GM23338 (cell line): ENCODE results near the gene STON2. TPM values are rescaled to one million over a fixed set of nuclear protein-coding genes. Genes with fewer than 3 reads are reported as not detected.

Experiments used
- ATAC-seq: fragments of 200-7000 bp; cut with Tn5 transposase; 3 replicates; pipeline ENCODE4 v1.9.1; 2020
- DNase-seq: peaks from one replicate; pipeline ENCODE4 v3.0.0-alpha.2; 2015; ENCODE audit warnings: low spot score
- H2AFZ ChIP-seq: fragments of 200-600 bp; sonication (generic); 2 replicates; pipeline ENCODE4 v1.8.0; 2016; ENCODE audit warnings: antibody characterized with exemption, mild to moderate bottlenecking, moderate library complexity
- H3F3A ChIP-seq: fragments of 200-600 bp; sonication (generic); replicated peaks from 2 replicates; pipeline ENCODE4 v1.8.0; 2017; ENCODE audit warnings: antibody characterized with exemption, mixed run types, low read depth
- H3K27ac ChIP-seq: fragments of 200-600 bp; sonication (generic); 2 replicates; pipeline ENCODE4 v1.6.1; 2016; ENCODE audit warnings: low read depth
- H3K27me3 ChIP-seq: fragments of 200-600 bp; sonication (generic); 2 replicates; pipeline ENCODE4 v1.8.0; 2016; ENCODE audit warnings: mild to moderate bottlenecking, mixed run types, moderate library complexity; ENCODE audit not compliant: insufficient read depth
- H3K36me3 ChIP-seq: fragments of 200-600 bp; sonication (generic); 2 replicates; pipeline ENCODE4 v1.8.0; 2016; ENCODE audit warnings: mild to moderate bottlenecking; ENCODE audit not compliant: insufficient read depth
- H3K4me1 ChIP-seq: fragments of 200-600 bp; sonication (generic); 2 replicates; pipeline ENCODE4 v1.8.0; 2016; ENCODE audit warnings: mild to moderate bottlenecking, moderate library complexity; ENCODE audit not compliant: insufficient read depth
- H3K4me2 ChIP-seq: fragments of 200-600 bp; sonication (generic); 2 replicates; pipeline ENCODE4 v1.7.1; 2017; ENCODE audit warnings: mixed run types
- H3K4me3 ChIP-seq: fragments of 200-600 bp; sonication (generic); 2 replicates; pipeline ENCODE4 v1.6.1; 2016; ENCODE audit warnings: mixed run types
- H3K79me2 ChIP-seq: fragments of 200-600 bp; sonication (generic); replicated peaks from 2 replicates; pipeline ENCODE4 v1.8.0; 2017; ENCODE audit warnings: mild to moderate bottlenecking; ENCODE audit not compliant: insufficient read depth
- H3K9me2 ChIP-seq: fragments of 200-600 bp; sonication (generic); 2 replicates; pipeline ENCODE4 v1.8.0; 2017; ENCODE audit not compliant: insufficient read depth
- H4K20me1 ChIP-seq: fragments of 200-600 bp; sonication (generic); replicated peaks from 2 replicates; pipeline ENCODE4 v1.8.0; 2017; ENCODE audit warnings: mild to moderate bottlenecking; ENCODE audit not compliant: insufficient read depth
- H3K27ac Mint-ChIP-seq: 2 replicates; pipeline ENCODE4 v1.8.0; 2020; ENCODE audit warnings: inconsistent platforms, mild to moderate bottlenecking, moderate library complexity, mixed read lengths
- H3K27me3 Mint-ChIP-seq: 3 replicates; pipeline ENCODE4 v1.8.0; 2022; ENCODE audit warnings: low read depth, mild to moderate bottlenecking, moderate library complexity, mixed read lengths, inconsistent platforms; ENCODE audit not compliant: insufficient read depth, poor library complexity
- H3K36me3 Mint-ChIP-seq: 3 replicates; pipeline ENCODE4 v1.8.0; 2021; ENCODE audit warnings: low read depth, mild to moderate bottlenecking, inconsistent platforms, moderate library complexity, mixed read lengths
- H3K4me1 Mint-ChIP-seq: 3 replicates; pipeline ENCODE4 v1.8.0; 2020; ENCODE audit warnings: mild to moderate bottlenecking, inconsistent platforms, mixed read lengths
- H3K4me3 Mint-ChIP-seq: 3 replicates; pipeline ENCODE4 v1.8.0; 2021; ENCODE audit warnings: moderate library complexity, mild to moderate bottlenecking, inconsistent platforms, mixed read lengths
- H3K9me3 Mint-ChIP-seq: 3 replicates; pipeline ENCODE4 v1.8.0; 2020; ENCODE audit warnings: moderate library complexity, mild to moderate bottlenecking, inconsistent platforms, mixed read lengths
- CREB1 ChIP-seq: fragments of 250-450 bp; sonication (Bioruptor Pico); IDR thresholded peaks from 2 replicates; pipeline ENCODE4 v1.5.0; 2020; ENCODE audit warnings: low read depth, mild to moderate bottlenecking, moderate library complexity
- CTCF ChIP-seq, 2 experiments: fragments of 200-600 bp in 1 of 2; sonication (generic) in 1 of 2; conservative IDR thresholded peaks; 2 replicates each; pipeline versions ENCODE4 v1.5.1 to v1.6.1; 2016 to 2017; ENCODE audit warnings: antibody characterized with exemption in 2 of 2, low read depth in 2 of 2, mild to moderate bottlenecking in 2 of 2, moderate library complexity in 1 of 2
- ETS1 ChIP-seq: IDR thresholded peaks from 2 replicates; pipeline ENCODE4 v1.6.1; 2016; ENCODE audit warnings: antibody characterized with exemption
- EZH2 ChIP-seq: fragments of 200-600 bp; sonication (generic); IDR thresholded peaks from one replicate; pipeline ENCODE4 v1.8.0; 2017; ENCODE audit warnings: antibody characterized with exemption, mild to moderate bottlenecking, low read depth; ENCODE audit not compliant: unreplicated experiment
- EZH2phosphoT487 ChIP-seq: fragments of 200-600 bp; sonication (generic); IDR thresholded peaks from one replicate; pipeline ENCODE4 v1.8.1; 2018; ENCODE audit warnings: antibody characterized with exemption; ENCODE audit not compliant: unreplicated experiment
- JUNB ChIP-seq: IDR thresholded peaks from one replicate; pipeline ENCODE4 v1.6.1; 2016; ENCODE audit warnings: antibody characterized with exemption; ENCODE audit not compliant: unreplicated experiment
- NANOG ChIP-seq: IDR thresholded peaks from 2 replicates; pipeline ENCODE4 v1.6.1; 2016; ENCODE audit warnings: antibody characterized with exemption, borderline replicate concordance
- REST ChIP-seq: IDR thresholded peaks from one replicate; pipeline ENCODE4 v1.6.1; 2018; ENCODE audit warnings: antibody characterized with exemption; ENCODE audit not compliant: unreplicated experiment
- STAT1 ChIP-seq: IDR thresholded peaks from one replicate; pipeline ENCODE4 v1.6.1; 2016; ENCODE audit warnings: antibody characterized with exemption; ENCODE audit not compliant: unreplicated experiment
- ZNF114 ChIP-seq: fragments of 250-450 bp; sonication (Bioruptor Pico); IDR thresholded peaks from 2 replicates; pipeline ENCODE4 v1.5.0; 2020; ENCODE audit warnings: mild to moderate bottlenecking, moderate library complexity
- ZNF331 ChIP-seq: fragments of 250-450 bp; sonication (Bioruptor Pico); IDR thresholded peaks from 2 replicates; pipeline ENCODE4 v1.5.0; 2020; ENCODE audit warnings: low read depth, mild to moderate bottlenecking, moderate library complexity
- polyA plus RNA-seq: library from polyadenylated mRNA; unstranded; fragments of >200 nt; fragmentation: Nextera tagmentation; extraction: Ambion mirVana; gene quantifications from 2 replicates; pipeline ENCODE4 v1.2.1, GENCODE V29; 2016
- total RNA-seq: library from RNA; depleted of rRNA; stranded (reverse); fragments of >200 nt; shearing (Covaris generic); gene quantifications from 2 replicates; pipeline ENCODE4 v1.2.3, GENCODE V29; 2014

Gene STON2
- total and polyA plus RNA-seq, 2 experiments from 2014 or later: 8.2 to 71.0 TPM

- Histone ChIP-seq H3K4me1 (peaks cover 15% of the 10 kb centered on the region), H3F3A (no peaks in the 10 kb centered on the region), H3K27ac (no peak overlapping the region), H3K36me3 (no peaks in the 10 kb centered on the region), H2AFZ (no peak overlapping the region), H3K4me2 (no peak overlapping the region), H4K20me1 (no peaks in the 10 kb centered on the region; the same call in none of the 2 replicates), H3K79me2 (0 out of 2 replicates have a peak, but pooled peaks cover 2% of the 10 kb centered on the region), H3K27me3 (no peaks in the 10 kb centered on the region), H3K4me3 (no peak overlapping the region), H3K9me2 (no peaks in the 10 kb centered on the region)
- no peak for ATAC-seq
- peaks cover 27% of the 10 kb centered on the region for H3K36me3 Mint-ChIP-seq
- peaks cover 2% of the 10 kb centered on the region for H3K27me3 Mint-ChIP-seq
- H3K27ac Mint-ChIP-seq: no peak overlapping the region; the same call in 1 of the 2 replicates
- H3K4me3 Mint-ChIP-seq: no peak overlapping the region
- H3K4me1 Mint-ChIP-seq: peaks cover 31% of the 10 kb centered on the region; the same call in 2 of the 3 replicates
- H3K9me3 Mint-ChIP-seq: no peaks in the 10 kb centered on the region
- DNase-seq: no peak
- no peak for TF ChIP-seq JUNB
- no peak for TF ChIP-seq ZNF114
- TF ChIP-seq NANOG: no peak
Observed at GRCh38 chr14:81280136-81280791, 119.9 kb downstream of the STON2 start.

- no peaks in the 10 kb centered on the region for H3F3A ChIP-seq
- 0 out of 2 replicates have a peak, but pooled peaks cover 2% of the 10 kb centered on the region for H3K79me2 ChIP-seq
- no peaks in the 10 kb centered on the region; the same call in 1 of the 2 replicates for H4K20me1 ChIP-seq
- peaks cover 27% of the 10 kb centered on the region for H3K36me3 Mint-ChIP-seq
- no peaks in the 10 kb centered on the region for H3K9me3 Mint-ChIP-seq
- H3K4me3 Mint-ChIP-seq: no peak overlapping the region
- H3K27ac Mint-ChIP-seq: no peak overlapping the region
- no peak for ATAC-seq
- DNase-seq: no peak
- H3K4me1 ChIP-seq: 0 out of 2 replicates have a peak, but pooled peaks cover 6% of the 10 kb centered on the region
- H2AFZ ChIP-seq: no peak overlapping the region
- H3K4me2 ChIP-seq: no peak overlapping the region
- H3K4me3 ChIP-seq: no peak overlapping the region
- H3K9me2 ChIP-seq: no peaks in the 10 kb centered on the region
- H3K27me3 Mint-ChIP-seq: peaks cover 2% of the 10 kb centered on the region
- no peaks in the 10 kb centered on the region for H3K27me3 ChIP-seq
- no peaks in the 10 kb centered on the region for H3K36me3 ChIP-seq
- no peak overlapping the region for H3K27ac ChIP-seq
- peaks cover 16% of the 10 kb centered on the region for H3K4me1 Mint-ChIP-seq
- no peak for TF ChIP-seq EZH2
- no peak for TF ChIP-seq JUNB
- TF ChIP-seq CREB1 (CRISPR knock-in tag): no peak
- TF ChIP-seq CTCF (conservative IDR thresholded peaks at IDR 0.05; ENCODE audit: low read depth in 2 of 2): no peak
- TF ChIP-seq EZH2phosphoT487: no peak
- TF ChIP-seq ZNF114: no peak
- no peak for TF ChIP-seq NANOG
- TF ChIP-seq ETS1: no peak
- no peak for TF ChIP-seq REST
- TF ChIP-seq STAT1: no peak
- no peak for TF ChIP-seq ZNF331
Observed at GRCh38 chr14:81277096-81277495, 123.0 kb downstream of the STON2 start.
